Mesothelial cell of epicardium (in vitro differentiated cells): ENCODE data around the gene GALR1. TPM values are rescaled to one million over a fixed set of nuclear protein-coding genes. Genes with fewer than 3 reads are reported as not detected.

Experiments
- DNase-seq, 2 experiments: peaks; one replicate each; pipeline ENCODE4 v3.0.0; 2021; ENCODE audit warnings: low spot score in 2 of 2; ENCODE audit not compliant: unreplicated experiment in 2 of 2
- H3K27ac Mint-ChIP-seq: 2 replicates; pipeline ENCODE4 v1.8.0; 2021; ENCODE audit warnings: mixed read lengths
- H3K27me3 Mint-ChIP-seq: 2 replicates; pipeline ENCODE4 v1.8.0; 2021; ENCODE audit warnings: low read depth, mixed read lengths
- H3K36me3 Mint-ChIP-seq: 2 replicates; pipeline ENCODE4 v1.8.0; 2021; ENCODE audit warnings: mixed read lengths
- H3K4me1 Mint-ChIP-seq: 2 replicates; pipeline ENCODE4 v1.8.0; 2021; ENCODE audit warnings: mixed read lengths
- H3K4me3 Mint-ChIP-seq: 2 replicates; pipeline ENCODE4 v1.8.0; 2021; ENCODE audit warnings: mild to moderate bottlenecking, moderate library complexity, mixed read lengths
- H3K9me3 Mint-ChIP-seq: 2 replicates; pipeline ENCODE4 v1.8.0; 2021; ENCODE audit warnings: mixed read lengths
- total RNA-seq: library from RNA; stranded (reverse); gene quantifications from 3 replicates; pipeline ENCODE4 v1.2.1, GENCODE V29; 2021
- TF ChIP-seq, protein P1 (sequence below): fragments of 200-600 bp; sonication (generic); IDR thresholded peaks from one replicate; pipeline ENCODE4 v1.5.0; 2021; ENCODE audit warnings: antibody characterized with exemption; ENCODE audit not compliant: unreplicated experiment

Gene GALR1
- total RNA-seq, 1 donor from 2014 or later: not detected

GRCh38 chr18:77323640-77324299, 74.1 kb downstream of the GALR1 start:
- Mint-ChIP-seq H3K4me3 (no peak overlapping the region), H3K9me3 (peaks cover 4% of the 10 kb centered on the region), H3K4me1 (no peaks in the 10 kb centered on the region), H3K27me3 (peaks cover 17% of the 10 kb centered on the region), H3K36me3 (no peaks in the 10 kb centered on the region), H3K27ac (no peak overlapping the region)
- TF ChIP-seq, protein P1, sequence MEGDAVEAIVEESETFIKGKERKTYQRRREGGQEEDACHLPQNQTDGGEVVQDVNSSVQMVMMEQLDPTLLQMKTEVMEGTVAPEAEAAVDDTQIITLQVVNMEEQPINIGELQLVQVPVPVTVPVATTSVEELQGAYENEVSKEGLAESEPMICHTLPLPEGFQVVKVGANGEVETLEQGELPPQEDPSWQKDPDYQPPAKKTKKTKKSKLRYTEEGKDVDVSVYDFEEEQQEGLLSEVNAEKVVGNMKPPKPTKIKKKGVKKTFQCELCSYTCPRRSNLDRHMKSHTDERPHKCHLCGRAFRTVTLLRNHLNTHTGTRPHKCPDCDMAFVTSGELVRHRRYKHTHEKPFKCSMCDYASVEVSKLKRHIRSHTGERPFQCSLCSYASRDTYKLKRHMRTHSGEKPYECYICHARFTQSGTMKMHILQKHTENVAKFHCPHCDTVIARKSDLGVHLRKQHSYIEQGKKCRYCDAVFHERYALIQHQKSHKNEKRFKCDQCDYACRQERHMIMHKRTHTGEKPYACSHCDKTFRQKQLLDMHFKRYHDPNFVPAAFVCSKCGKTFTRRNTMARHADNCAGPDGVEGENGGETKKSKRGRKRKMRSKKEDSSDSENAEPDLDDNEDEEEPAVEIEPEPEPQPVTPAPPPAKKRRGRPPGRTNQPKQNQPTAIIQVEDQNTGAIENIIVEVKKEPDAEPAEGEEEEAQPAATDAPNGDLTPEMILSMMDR: no peak
- DNase-seq: no peak

Other genes starting within 250 kb of the GALR1 start
- gene MBP, start 117.1 kb upstream of the GALR1 start, total RNA-seq: 19.1 to 20.8 TPM (median 20.6 TPM) in 3 replicates